T-helper 1 cell treated with Interleukin-12 subunit alpha and Interleukin-12 subunit beta and Interleukin-4 antibody, amounts not matched to agents 30 μg/mL and 1 μg/mL, for 36 hours (primary cell): Measurements from ENCODE around the gene FZD1.

Source experiments
- H3K27ac Mint-ChIP-seq: one replicate; pipeline ENCODE4 v1.8.0; 2021; ENCODE audit warnings: mild to moderate bottlenecking, mixed read lengths
- H3K27me3 Mint-ChIP-seq: one replicate; pipeline ENCODE4 v1.8.0; 2021; ENCODE audit warnings: low read depth, mixed read lengths
- H3K36me3 Mint-ChIP-seq: one replicate; pipeline ENCODE4 v1.8.0; 2021; ENCODE audit warnings: low read depth, mixed read lengths
- H3K4me1 Mint-ChIP-seq: one replicate; pipeline ENCODE4 v1.8.0; 2021; ENCODE audit warnings: low read depth, mixed read lengths
- H3K4me3 Mint-ChIP-seq: one replicate; pipeline ENCODE4 v1.8.0; 2021; ENCODE audit warnings: mild to moderate bottlenecking, moderate library complexity, mixed read lengths
- H3K9me3 Mint-ChIP-seq: one replicate; pipeline ENCODE4 v1.8.0; 2021; ENCODE audit warnings: mixed read lengths

FZD1 gene

DNA sequence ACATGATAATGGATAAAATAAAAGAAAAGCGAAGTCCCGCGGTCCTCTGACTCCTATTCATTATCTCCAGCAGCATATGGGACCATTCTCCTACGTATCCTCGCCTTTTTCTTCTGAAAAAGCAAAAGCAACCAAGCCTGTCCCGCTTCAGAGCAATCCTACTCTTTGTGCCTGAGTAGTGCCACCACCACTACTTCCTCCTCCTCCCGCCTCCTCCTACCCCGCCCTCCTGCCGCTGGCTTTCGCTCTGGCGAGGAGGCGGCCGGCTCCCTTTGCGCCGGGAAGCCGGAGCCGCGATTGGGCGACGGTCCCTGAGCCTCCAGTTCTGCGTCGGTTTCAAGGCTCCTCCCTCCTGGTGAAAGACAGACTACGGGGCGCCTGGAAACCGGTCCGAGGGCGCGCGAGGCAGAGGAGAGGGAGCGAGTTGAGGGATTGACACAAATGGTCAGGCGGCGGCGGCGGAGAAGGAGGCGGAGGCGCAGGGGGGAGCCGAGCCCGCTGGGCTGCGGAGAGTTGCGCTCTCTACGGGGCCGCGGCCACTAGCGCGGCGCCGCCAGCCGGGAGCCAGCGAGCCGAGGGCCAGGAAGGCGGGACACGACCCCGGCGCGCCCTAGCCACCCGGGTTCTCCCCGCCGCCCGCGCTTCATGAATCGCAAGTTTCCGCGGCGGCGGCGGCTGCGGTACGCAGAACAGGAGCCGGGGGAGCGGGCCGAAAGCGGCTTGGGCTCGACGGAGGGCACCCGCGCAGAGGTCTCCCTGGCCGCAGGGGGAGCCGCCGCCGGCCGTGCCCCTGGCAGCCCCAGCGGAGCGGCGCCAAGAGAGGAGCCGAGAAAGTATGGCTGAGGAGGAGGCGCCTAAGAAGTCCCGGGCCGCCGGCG is at the start of gene FZD1:
Gene FZD1 (plus strand): TSS at position 388 of the 878 bp plus-strand sequence. CDS start 448 bp downstream, at position 836.
- Mint-ChIP-seq H3K9me3 (no peaks in the 10 kb centered on the region), H3K27ac (peak within 1 kb of the TSS; percentile 45), H3K4me3 (peak within 1 kb of the TSS; percentile 91), H3K4me1 (peaks cover 7% of the 10 kb centered on the region), H3K27me3 (peaks cover 58% of the 10 kb centered on the region), H3K36me3 (no peaks in the 10 kb centered on the region)

GRCh38 chr7:91226411-91226810 is 37.8 kb upstream of the FZD1 start:
- H3K4me3 Mint-ChIP-seq: no peak overlapping the region
- no peaks in the 10 kb centered on the region for H3K27me3 Mint-ChIP-seq
- H3K4me1 Mint-ChIP-seq: no peaks in the 10 kb centered on the region
- H3K36me3 Mint-ChIP-seq: no peaks in the 10 kb centered on the region
- H3K9me3 Mint-ChIP-seq: no peaks in the 10 kb centered on the region
- no peak overlapping the region for H3K27ac Mint-ChIP-seq

GRCh38 chr7:91228327-91228726 is 35.9 kb upstream of the FZD1 start:
- H3K36me3 Mint-ChIP-seq: no peaks in the 10 kb centered on the region
- no peak overlapping the region for H3K4me3 Mint-ChIP-seq
- H3K27me3 Mint-ChIP-seq: no peaks in the 10 kb centered on the region
- no peak overlapping the region for H3K27ac Mint-ChIP-seq
- H3K4me1 Mint-ChIP-seq: no peaks in the 10 kb centered on the region
- no peaks in the 10 kb centered on the region for H3K9me3 Mint-ChIP-seq

- Mint-ChIP-seq H3K9me3 (no peaks in the 10 kb centered on the region), H3K4me3 (no peak overlapping the region), H3K27me3 (no peaks in the 10 kb centered on the region), H3K4me1 (no peaks in the 10 kb centered on the region), H3K27ac (no peak overlapping the region), H3K36me3 (no peaks in the 10 kb centered on the region)
These were observed 35.2 kb upstream of the FZD1 start for GRCh38 chr7:91228927-91229558.

DNA sequence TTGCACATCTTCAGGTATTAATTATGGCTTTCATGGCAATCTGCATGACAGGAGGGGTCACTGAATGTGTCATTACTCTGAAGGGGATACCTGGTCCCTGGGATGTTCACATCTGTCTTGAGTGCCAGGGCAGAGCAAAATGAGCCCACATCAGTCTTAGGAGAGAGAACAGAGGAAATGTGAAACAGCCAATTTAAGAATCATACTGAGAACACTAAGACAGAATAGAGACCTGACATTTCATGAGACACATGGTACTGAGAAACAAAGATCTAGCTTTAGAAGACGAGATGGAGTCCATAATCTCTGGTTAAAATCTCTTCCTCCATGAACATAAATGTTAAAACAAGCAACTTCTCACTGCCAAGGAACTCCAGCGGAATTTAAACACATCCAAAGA is 34.1 kb upstream of the FZD1 start:
- Mint-ChIP-seq H3K27me3 (no peaks in the 10 kb centered on the region), H3K36me3 (no peaks in the 10 kb centered on the region), H3K9me3 (no peaks in the 10 kb centered on the region), H3K27ac (no peak overlapping the region), H3K4me3 (no peak overlapping the region), H3K4me1 (no peaks in the 10 kb centered on the region)

DNA sequence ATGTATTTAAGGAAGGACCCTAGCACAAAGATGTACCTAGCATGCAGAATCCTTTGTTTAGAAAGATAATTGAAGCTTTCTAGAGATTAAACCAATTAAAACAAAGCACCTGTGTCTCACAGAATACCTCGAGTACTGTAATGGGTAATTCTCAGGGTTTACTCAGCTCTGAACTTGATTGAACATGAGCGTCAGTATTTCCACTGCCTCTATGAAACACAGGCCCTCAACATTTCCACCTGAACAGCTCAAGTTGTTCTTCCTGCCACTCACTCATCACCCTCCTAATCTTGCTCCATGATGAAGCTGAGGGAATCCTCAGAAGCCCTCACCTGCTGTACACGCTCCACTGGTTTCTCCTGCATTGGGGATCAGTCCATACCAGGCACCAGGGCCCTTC is 33.7 kb upstream of the FZD1 start:
- H3K4me1 Mint-ChIP-seq: no peaks in the 10 kb centered on the region
- H3K27me3 Mint-ChIP-seq: no peaks in the 10 kb centered on the region
- no peaks in the 10 kb centered on the region for H3K9me3 Mint-ChIP-seq
- H3K36me3 Mint-ChIP-seq: no peaks in the 10 kb centered on the region
- no peak overlapping the region for H3K27ac Mint-ChIP-seq
- H3K4me3 Mint-ChIP-seq: no peak overlapping the region

- no peaks in the 10 kb centered on the region for H3K9me3 Mint-ChIP-seq
- H3K27me3 Mint-ChIP-seq: no peaks in the 10 kb centered on the region
- no peaks in the 10 kb centered on the region for H3K36me3 Mint-ChIP-seq
- H3K4me3 Mint-ChIP-seq: no peak overlapping the region
- no peak overlapping the region for H3K27ac Mint-ChIP-seq
- no peaks in the 10 kb centered on the region for H3K4me1 Mint-ChIP-seq
These were observed 31.0 kb upstream of the FZD1 start for GRCh38 chr7:91233212-91233611.

DNA sequence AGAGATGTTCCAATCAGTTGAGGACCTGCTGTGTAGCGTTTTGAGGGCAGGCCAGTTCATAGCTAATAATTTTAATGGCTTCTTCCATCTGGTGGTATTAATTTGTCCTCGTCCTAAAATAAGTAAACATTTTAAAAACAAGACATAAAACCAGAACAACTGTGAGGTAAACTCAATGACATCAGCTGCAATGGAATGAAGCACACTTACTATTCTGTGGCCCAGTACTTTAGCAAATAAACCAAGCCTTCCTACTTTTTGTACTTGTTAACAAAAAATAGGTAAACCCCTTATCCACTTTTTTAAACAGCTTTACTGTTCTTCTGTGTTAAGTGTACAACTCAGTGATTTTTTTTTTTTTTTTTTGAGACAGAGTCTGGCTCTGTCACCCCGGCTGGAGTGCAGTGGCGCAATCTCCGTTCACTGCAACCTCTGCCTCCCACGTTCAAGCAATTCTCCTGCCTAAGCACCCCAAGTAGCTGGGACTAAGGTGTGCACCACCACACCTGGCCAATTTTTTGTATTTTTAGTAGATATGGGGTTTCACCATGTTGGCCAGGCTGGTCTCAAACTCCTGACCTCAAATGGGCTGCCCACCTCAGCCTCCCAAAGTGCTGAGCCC is 28.9 kb upstream of the FZD1 start:
- Mint-ChIP-seq H3K27me3 (no peaks in the 10 kb centered on the region), H3K4me3 (no peak overlapping the region)

GRCh38 chr7:91239171-91239604 is 25.0 kb upstream of the FZD1 start:
- Mint-ChIP-seq H3K27me3 (no peaks in the 10 kb centered on the region), H3K4me3 (no peak overlapping the region), H3K36me3 (no peaks in the 10 kb centered on the region), H3K4me1 (no peaks in the 10 kb centered on the region), H3K9me3 (no peaks in the 10 kb centered on the region), H3K27ac (no peak overlapping the region)

More for the DNA sequence above, 28.9 kb upstream of the FZD1 start:
- H3K36me3 Mint-ChIP-seq: no peaks in the 10 kb centered on the region
- no peaks in the 10 kb centered on the region for H3K4me1 Mint-ChIP-seq
- no peaks in the 10 kb centered on the region for H3K9me3 Mint-ChIP-seq
- no peak overlapping the region for H3K27ac Mint-ChIP-seq

GRCh38 chr7:91239772-91240171 is 24.5 kb upstream of the FZD1 start:
- no peak overlapping the region for H3K27ac Mint-ChIP-seq
- no peaks in the 10 kb centered on the region for H3K36me3 Mint-ChIP-seq
- no peaks in the 10 kb centered on the region for H3K9me3 Mint-ChIP-seq

GRCh38 chr7:91240376-91240941 is 23.8 kb upstream of the FZD1 start:
- Mint-ChIP-seq H3K4me1 (no peaks in the 10 kb centered on the region), H3K27me3 (no peaks in the 10 kb centered on the region), H3K27ac (no peak overlapping the region), H3K36me3 (no peaks in the 10 kb centered on the region), H3K4me3 (no peak overlapping the region), H3K9me3 (no peaks in the 10 kb centered on the region)

More at GRCh38 chr7:91239772-91240171, 24.5 kb upstream of the FZD1 start:
- H3K4me3 Mint-ChIP-seq: no peak overlapping the region
- no peaks in the 10 kb centered on the region for H3K27me3 Mint-ChIP-seq
- H3K4me1 Mint-ChIP-seq: no peaks in the 10 kb centered on the region

GRCh38 chr7:91242097-91242844 is 22.0 kb upstream of the FZD1 start:
- Mint-ChIP-seq H3K27ac (no peak overlapping the region), H3K9me3 (no peaks in the 10 kb centered on the region), H3K4me1 (no peaks in the 10 kb centered on the region), H3K4me3 (no peak overlapping the region), H3K36me3 (no peaks in the 10 kb centered on the region), H3K27me3 (no peaks in the 10 kb centered on the region)

DNA sequence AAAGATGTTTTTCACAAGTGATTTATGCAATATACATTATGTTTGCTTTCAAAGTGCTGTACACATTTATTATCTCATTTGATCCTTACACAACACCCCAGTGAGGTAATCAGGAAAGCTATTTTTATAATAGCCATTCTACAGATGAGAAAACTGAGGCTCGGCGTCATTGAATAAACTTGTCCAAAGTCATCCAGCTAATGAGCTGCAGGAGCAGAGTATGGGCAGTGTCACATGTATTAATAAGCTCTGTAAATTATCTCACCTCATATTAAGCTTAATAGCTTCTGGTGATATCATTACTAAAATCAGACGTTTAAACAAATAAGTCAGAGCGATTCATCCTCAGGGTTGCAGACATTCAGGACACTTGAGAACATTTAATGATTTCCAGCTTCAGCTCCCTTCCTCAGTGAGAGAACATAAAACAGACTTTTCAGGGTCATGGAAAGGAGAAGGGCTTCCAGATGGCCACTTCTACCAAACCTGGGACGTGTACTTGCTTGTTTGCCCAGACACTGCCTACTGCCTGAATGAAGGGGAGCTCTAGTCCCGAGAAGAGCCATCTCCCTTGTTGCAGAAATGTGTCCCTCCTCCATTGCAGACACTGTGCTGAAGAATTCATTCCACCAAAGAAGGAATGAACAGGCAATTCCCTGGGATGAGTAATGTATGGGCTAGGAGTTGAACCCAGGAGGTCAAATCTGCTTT is 20.5 kb upstream of the FZD1 start:
- H3K4me1 Mint-ChIP-seq: no peaks in the 10 kb centered on the region
- no peak overlapping the region for H3K27ac Mint-ChIP-seq
- no peak overlapping the region for H3K4me3 Mint-ChIP-seq
- no peaks in the 10 kb centered on the region for H3K27me3 Mint-ChIP-seq
- H3K36me3 Mint-ChIP-seq: no peaks in the 10 kb centered on the region
- no peaks in the 10 kb centered on the region for H3K9me3 Mint-ChIP-seq
